Subcutaneous adipose tissue (tissue), 4 donors: ENCODE results near the gene CPNE9. TPM values are rescaled to one million over a fixed set of nuclear protein-coding genes. Genes with fewer than 3 reads are reported as not detected.

ENCODE experiments used
- total RNA-seq, 4 donors: library from RNA; depleted of rRNA; stranded (reverse); fragments of >200 nt; gene quantifications; one replicate each; pipeline ENCODE4 v1.1.0, GENCODE V29; 2016
- TF ChIP-seq, protein P1 (sequence below): fragments of 450-650 bp; IDR thresholded peaks from one replicate; pipeline ENCODE4 v1.5.1; 2016; ENCODE audit warnings: low read depth, mild to moderate bottlenecking, control low read depth, antibody characterized with exemption, moderate library complexity

Gene CPNE9
- total RNA-seq, 4 donors from 2014 or later: 2.0 TPM; not detected in 3

DNA sequence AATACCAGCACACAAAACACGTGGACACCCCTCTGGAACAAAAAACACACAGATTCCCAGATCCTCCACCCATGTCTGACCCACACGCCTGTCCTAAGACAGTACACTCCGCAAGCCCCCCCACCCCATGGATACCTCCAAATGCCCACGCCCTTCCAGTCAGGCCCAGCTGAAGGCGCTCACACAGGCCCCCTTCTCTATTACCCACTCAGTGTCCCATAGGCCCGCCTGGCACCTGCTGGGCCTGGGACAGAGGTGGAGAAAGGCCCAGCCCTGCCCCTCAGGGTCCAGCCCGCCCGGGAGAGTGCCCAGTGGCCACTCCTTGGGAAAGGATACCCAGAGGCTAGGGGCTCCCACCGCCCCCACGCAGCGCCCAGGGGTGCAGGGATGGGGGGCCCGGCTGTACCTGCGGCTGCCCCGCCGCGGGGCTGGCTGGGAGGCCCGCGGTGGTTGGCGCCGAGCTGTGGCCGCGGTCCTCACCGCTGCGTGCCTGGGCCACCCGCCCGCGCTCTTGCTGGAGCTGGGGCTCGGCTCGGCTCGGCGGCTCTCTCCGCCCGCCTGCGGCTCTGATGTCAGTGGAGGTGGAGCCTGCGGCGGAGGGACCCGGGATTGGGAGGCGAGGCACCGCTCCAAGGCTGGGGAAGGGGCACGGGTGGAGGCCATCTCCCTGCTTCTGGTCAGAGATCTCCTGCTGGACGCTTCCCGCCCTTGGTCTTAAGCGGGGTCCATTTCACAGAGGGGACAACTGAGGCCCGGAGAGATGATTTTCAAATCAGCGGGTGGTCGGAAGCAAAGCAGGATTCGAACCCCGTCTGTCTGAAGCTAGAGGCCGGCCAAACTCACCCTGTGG is 66.0 kb downstream of the CPNE9 start, which contains the start of gene CAMK1:
Gene CAMK1 (minus strand): TSS at position 522 of the 850 bp plus-strand sequence. CDS start 2,198 bp downstream, outside the sequence.
- TF ChIP-seq, protein P1, sequence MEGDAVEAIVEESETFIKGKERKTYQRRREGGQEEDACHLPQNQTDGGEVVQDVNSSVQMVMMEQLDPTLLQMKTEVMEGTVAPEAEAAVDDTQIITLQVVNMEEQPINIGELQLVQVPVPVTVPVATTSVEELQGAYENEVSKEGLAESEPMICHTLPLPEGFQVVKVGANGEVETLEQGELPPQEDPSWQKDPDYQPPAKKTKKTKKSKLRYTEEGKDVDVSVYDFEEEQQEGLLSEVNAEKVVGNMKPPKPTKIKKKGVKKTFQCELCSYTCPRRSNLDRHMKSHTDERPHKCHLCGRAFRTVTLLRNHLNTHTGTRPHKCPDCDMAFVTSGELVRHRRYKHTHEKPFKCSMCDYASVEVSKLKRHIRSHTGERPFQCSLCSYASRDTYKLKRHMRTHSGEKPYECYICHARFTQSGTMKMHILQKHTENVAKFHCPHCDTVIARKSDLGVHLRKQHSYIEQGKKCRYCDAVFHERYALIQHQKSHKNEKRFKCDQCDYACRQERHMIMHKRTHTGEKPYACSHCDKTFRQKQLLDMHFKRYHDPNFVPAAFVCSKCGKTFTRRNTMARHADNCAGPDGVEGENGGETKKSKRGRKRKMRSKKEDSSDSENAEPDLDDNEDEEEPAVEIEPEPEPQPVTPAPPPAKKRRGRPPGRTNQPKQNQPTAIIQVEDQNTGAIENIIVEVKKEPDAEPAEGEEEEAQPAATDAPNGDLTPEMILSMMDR: no peak

DNA sequence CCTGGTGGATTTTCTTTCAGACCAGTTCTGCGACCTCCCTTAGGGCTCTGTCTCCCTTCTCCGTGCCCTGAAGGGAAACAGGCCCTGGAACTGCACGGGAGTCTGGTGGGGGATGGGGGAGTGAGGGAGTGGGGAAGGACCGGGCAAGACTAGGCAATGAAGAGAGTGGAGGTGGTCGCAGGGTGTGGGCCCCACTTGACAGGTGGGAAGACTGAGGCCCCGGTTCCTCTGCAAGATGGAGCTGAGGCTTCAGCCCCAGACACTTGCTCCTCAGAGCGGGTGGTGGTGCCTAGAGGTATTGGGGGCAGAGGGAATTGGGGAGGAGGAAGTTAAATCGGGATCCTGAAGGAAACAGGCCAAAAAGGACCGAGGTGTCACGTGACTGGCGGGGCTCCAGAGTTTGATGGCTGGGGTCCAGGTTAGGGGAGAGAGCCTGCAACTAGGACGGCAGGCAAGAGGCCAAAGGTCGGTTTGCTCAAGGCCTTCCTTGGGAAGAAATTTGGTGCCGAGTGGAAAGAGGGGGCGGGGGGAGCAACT is 66.7 kb downstream of the CPNE9 start:
- TF ChIP-seq, protein P1: no peak

GRCh38 chr3:9776896-9777693 is 73.5 kb downstream of the CPNE9 start:
- TF ChIP-seq, protein P1: no peak

- TF ChIP-seq, protein P1: no peak
Measured at GRCh38 chr3:9777694-9778021, 74.0 kb downstream of the CPNE9 start.

GRCh38 chr3:9778143-9779074 is 74.8 kb downstream of the CPNE9 start:
- TF ChIP-seq, protein P1: no peak

DNA sequence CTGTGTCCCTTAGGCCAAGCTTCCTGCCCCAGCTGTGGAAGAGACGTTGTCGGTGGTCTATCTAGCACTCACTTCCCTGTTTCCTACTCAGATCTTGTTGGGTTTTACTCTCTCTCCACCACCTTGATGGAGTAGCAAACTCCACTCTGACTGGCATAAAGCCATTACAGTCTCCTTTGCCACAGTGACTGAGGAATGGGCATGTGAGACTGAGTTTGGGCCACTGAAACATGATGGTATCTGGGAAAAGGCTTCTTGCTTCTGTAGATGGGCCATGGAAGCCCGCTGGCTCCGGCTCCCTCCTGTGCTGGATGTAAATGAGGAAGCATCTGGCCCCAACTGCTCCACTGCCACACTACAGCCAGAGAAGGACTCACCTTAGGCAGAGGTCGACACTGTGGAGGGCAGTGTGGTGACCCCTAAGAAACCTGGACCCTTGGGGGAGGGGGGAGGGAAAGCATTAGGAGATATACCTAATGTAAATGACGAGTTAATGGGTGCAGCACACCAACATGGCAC is 75.5 kb downstream of the CPNE9 start:
- TF ChIP-seq, protein P1: no peak

Other genes with a start within 250 kb of the CPNE9 start
- gene LHFPL4, start 150.0 kb upstream of the CPNE9 start, total RNA-seq: not detected
- gene MTMR14, start 54.3 kb upstream of the CPNE9 start, total RNA-seq: 10 to 100 TPM; 28.0 to 46.6 (median 39.4) TPM
- gene BRPF1, start 27.9 kb downstream of the CPNE9 start, total RNA-seq: 10 to 100 TPM; 11.3 to 18.8 (median 14.5) TPM
- gene OGG1, start 46.1 kb downstream of the CPNE9 start, total RNA-seq: 10 to 100 TPM; 16.0 to 23.0 (median 19.3) TPM
- gene CAMK1, start 66.1 kb downstream of the CPNE9 start, total RNA-seq: 100 to 1,000 TPM in 1 of 4 donors, 10 to 100 TPM in 3; 57.0 to 122 (median 66.6) TPM
- 10 to 100 TPM; 32.1 to 69.6 (median 58.9) TPM for gene TADA3, start 88.6 kb downstream of the CPNE9 start, total RNA-seq
- 100 to 1,000 TPM in 3 of 4 donors, 10 to 100 TPM in 1; 85.4 to 174 (median 158) TPM for gene ARPC4, start 89.2 kb downstream of the CPNE9 start, total RNA-seq
- 100 to 1,000 TPM in 1 of 4 donors, 10 to 100 TPM in 3; 36.5 to 125 (median 70.0) TPM for gene TTLL3, start 106.4 kb downstream of the CPNE9 start, total RNA-seq
- gene RPUSD3, start 140.2 kb downstream of the CPNE9 start, total RNA-seq: 10 to 100 TPM; 28.9 to 40.1 (median 33.8) TPM
- gene CIDEC, start 176.4 kb downstream of the CPNE9 start, total RNA-seq: 1,000 to 10,000 TPM in 2 of 4 donors, 100 to 1,000 TPM in 2; 684 to 1,626 (median 1,205) TPM
- 10 to 100 TPM; 53.7 to 83.8 (median 60.2) TPM for gene JAGN1, start 186.8 kb downstream of the CPNE9 start, total RNA-seq
- 10 to 100 TPM in 3 of 4 donors, 1 to 10 TPM in 1; 5.9 to 27.9 (median 14.2) TPM for gene IL17RE, start 199.0 kb downstream of the CPNE9 start, total RNA-seq
- gene IL17RC, start 213.3 kb downstream of the CPNE9 start, total RNA-seq: 10 to 100 TPM; 26.3 to 99.3 (median 82.1) TPM
- gene CRELD1, start 230.0 kb downstream of the CPNE9 start, total RNA-seq: 10 to 100 TPM; 30.2 to 45.6 (median 35.5) TPM
- gene PRRT3, start 248.6 kb downstream of the CPNE9 start, total RNA-seq: 1 to 10 TPM in 2 of 4 donors, under 1 TPM in 2; 0.82 to 2.4 (median 1.0) TPM